ENCODE data around the gene TFR2.

The TFR2 gene

GRCh38 chr7:100642534-100642907 lies 1.2 kb upstream of the TFR2 start:
- H3K27ac ChIP-seq: no peak overlapping the region
- no peaks in the 10 kb centered on the region for H3K27me3 ChIP-seq (ENCODE audit: insufficient read depth, low read depth, severe bottlenecking)
- no peak overlapping the region for H3K4me3 ChIP-seq (ENCODE audit: low read depth, low read length)
- H3K36me3 ChIP-seq: peaks cover 2% of the 10 kb centered on the region; the same call in 1 of the 2 replicates
- no peaks in the 10 kb centered on the region for H3K9me3 ChIP-seq (ENCODE audit: severe bottlenecking)
- DNase-seq: peak; percentile 32
- TF ChIP-seq CTCF (IDR thresholded peaks at IDR 0.05; ENCODE audit: low read depth, low read length): no peak

- H3K36me3 ChIP-seq: no peaks in the 10 kb centered on the region; the same call in 1 of the 2 replicates
- TF ChIP-seq CTCF (IDR thresholded peaks at IDR 0.05; ENCODE audit: low read depth, low read length): no peak
- no peak for DNase-seq
- no peak overlapping the region for H3K4me3 ChIP-seq (ENCODE audit: low read depth, low read length)
- no peaks in the 10 kb centered on the region for H3K9me3 ChIP-seq (ENCODE audit: severe bottlenecking)
- H3K27me3 ChIP-seq (ENCODE audit: insufficient read depth, low read depth, severe bottlenecking): no peaks in the 10 kb centered on the region
- H3K27ac ChIP-seq: no peak overlapping the region
Observed at GRCh38 chr7:100641860-100642533, 645 bp upstream of the TFR2 start.

GRCh38 chr7:100640517-100641440 lies 573 bp downstream of the TFR2 start:
- Histone ChIP-seq H3K27ac (no peak overlapping the region), H3K9me3 (ENCODE audit: severe bottlenecking) (no peaks in the 10 kb centered on the region), H3K36me3 (no peaks in the 10 kb centered on the region), H3K4me3 (ENCODE audit: low read depth, low read length) (no peak overlapping the region), H3K27me3 (ENCODE audit: insufficient read depth, low read depth, severe bottlenecking) (no peaks in the 10 kb centered on the region)
- no peak for DNase-seq
- TF ChIP-seq CTCF (IDR thresholded peaks at IDR 0.05; ENCODE audit: low read depth, low read length): no peak

GRCh38 chr7:100639995-100640516 lies 1.3 kb downstream of the TFR2 start:
- no peak for DNase-seq
- no peak overlapping the region for H3K4me3 ChIP-seq (ENCODE audit: low read depth, low read length)
- H3K9me3 ChIP-seq (ENCODE audit: severe bottlenecking): no peaks in the 10 kb centered on the region
- no peaks in the 10 kb centered on the region for H3K27me3 ChIP-seq (ENCODE audit: insufficient read depth, low read depth, severe bottlenecking)
- no peaks in the 10 kb centered on the region for H3K36me3 ChIP-seq
- TF ChIP-seq CTCF (IDR thresholded peaks at IDR 0.05; ENCODE audit: low read depth, low read length): no peak
- no peak overlapping the region for H3K27ac ChIP-seq

GRCh38 chr7:100632951-100633717 lies 8.2 kb downstream of the TFR2 start:
- no peaks in the 10 kb centered on the region for H3K27me3 ChIP-seq (ENCODE audit: insufficient read depth, low read depth, severe bottlenecking)
- H3K9me3 ChIP-seq (ENCODE audit: severe bottlenecking): no peaks in the 10 kb centered on the region
- DNase-seq: peak; percentile 68
- TF ChIP-seq CTCF (IDR thresholded peaks at IDR 0.05; ENCODE audit: low read depth, low read length): peak; percentile 54; the same call in 1 of the 2 replicates
- H3K27ac ChIP-seq: 0 out of 2 replicates have a peak overlapping the region, but pooled peaks have one; percentile 5
- H3K4me3 ChIP-seq (ENCODE audit: low read depth, low read length): peak overlapping the region; percentile 48
- no peaks in the 10 kb centered on the region for H3K36me3 ChIP-seq
